Spinal cord (tissue), 10 donors: ENCODE data around the gene MAPK8IP3. TPM values are rescaled to one million over a fixed set of nuclear protein-coding genes. Genes with fewer than 3 reads are reported as not detected.
A peak's percentile ranks its signal among the peaks of the same experiment; 100 is the strongest.

Experiments
- DNase-seq, 6 donors: peaks; one replicate each; pipeline versions ENCODE4 v3.0.0 to v3.0.0-alpha.2; 2013 to 2015; ENCODE audit warnings: low spot score in 6 of 6, low read depth in 4 of 6
- H3K27ac ChIP-seq: one replicate; pipeline ENCODE4 v1.5.1; 2013; ENCODE audit warnings: low read depth, low read length, control low read depth
- H3K27me3 ChIP-seq: one replicate; pipeline ENCODE4 v1.6.1; 2013; ENCODE audit warnings: low read length; ENCODE audit not compliant: control insufficient read depth, insufficient read depth
- H3K36me3 ChIP-seq: one replicate; pipeline ENCODE4 v1.6.1; 2013; ENCODE audit warnings: low read length; ENCODE audit not compliant: control insufficient read depth, insufficient read depth
- H3K4me1 ChIP-seq: one replicate; pipeline ENCODE4 v1.6.1; 2013; ENCODE audit warnings: low read length; ENCODE audit not compliant: control insufficient read depth, insufficient read depth
- H3K4me3 ChIP-seq: one replicate; pipeline ENCODE4 v1.5.1; 2013; ENCODE audit warnings: low read depth, low read length, control low read depth
- H3K9me3 ChIP-seq: one replicate; pipeline ENCODE4 v1.6.1; 2013; ENCODE audit warnings: low read length; ENCODE audit not compliant: control insufficient read depth, insufficient read depth
- WGBS: methylation state at CpG from one replicate; pipeline ENCODE4 v1.1.5; 2013; ENCODE audit warnings: missing lambda C conversion rate; ENCODE audit not compliant: insufficient coverage; 5-methylcytosine and 5-hydroxymethylcytosine counted together
- polyA plus RNA-seq, 2 donors: library from polyadenylated mRNA; unstranded; fragments of 120-200 nt; gene quantifications; one replicate each; pipeline ENCODE4 v1.2.1, GENCODE V29; 2013; ENCODE audit not compliant: insufficient read length in 2 of 2
- total RNA-seq, 2 donors: library from RNA; depleted of rRNA in 1 of 2; stranded (reverse); fragments of 120-200 nt in 1 of 2; fragments of >200 nt in 1 of 2; gene quantifications; one replicate each; pipeline versions ENCODE4 v1.2.3 to v1.2.4, GENCODE V29; 2013 to 2014
- donor health status: healthy.

Gene MAPK8IP3
- total and polyA plus RNA-seq, 4 donors = 53.3 to 137 (median 92.7) TPM

GRCh38 chr16:1771188-1771863 is 65.3 kb downstream of the MAPK8IP3 start, which contains the start of gene NME3:
TSS of gene NME3 (minus strand) at chr16:1771543. CDS start at chr16:1771534, 9 bp downstream.
- H3K27ac ChIP-seq = peak within 1 kb of the TSS; percentile 52
- WGBS = under 1% methylated on average over 60 of the region's 79 CpGs

GRCh38 chr16:1771864-1772361 is 65.9 kb downstream of the MAPK8IP3 start:
- 5% methylated on average over 16 of the region's 22 CpGs for WGBS
- peaks cover 80% of the 10 kb centered on the region for H3K36me3 ChIP-seq
- DNase-seq = no peak

More at GRCh38 chr16:1771188-1771863, 65.3 kb downstream of the MAPK8IP3 start, which contains the start of gene NME3:
- H3K36me3 ChIP-seq = peaks cover 80% of the 10 kb centered on the region
- H3K4me1 ChIP-seq = peaks cover 48% of the 10 kb centered on the region
- no peaks in the 10 kb centered on the region for H3K9me3 ChIP-seq
- peak within 1 kb of the TSS; percentile 68 for H3K4me3 ChIP-seq
- H3K27me3 ChIP-seq = no peaks in the 10 kb centered on the region
- DNase-seq = peak in 2 of 6 donors; percentile 86

GRCh38 chr16:1772362-1772907 is 66.4 kb downstream of the MAPK8IP3 start, which contains the start of gene EME2:
TSS of gene EME2 (plus strand) at chr16:1772810. CDS start at chr16:1773228, 418 bp downstream.
- WGBS = under 1% methylated on average over 53 of the region's 53 CpGs
- H3K36me3 ChIP-seq = peaks cover 80% of the 10 kb centered on the region
- peaks cover 48% of the 10 kb centered on the region for H3K4me1 ChIP-seq
- H3K9me3 ChIP-seq = no peaks in the 10 kb centered on the region
- H3K27ac ChIP-seq = no peak within 1 kb of the TSS
- peak within 1 kb of the TSS; percentile 68 for H3K4me3 ChIP-seq
- no peaks in the 10 kb centered on the region for H3K27me3 ChIP-seq
- DNase-seq = no peak

More at GRCh38 chr16:1771864-1772361, 65.9 kb downstream of the MAPK8IP3 start:
- Histone ChIP-seq H3K4me1 (peaks cover 48% of the 10 kb centered on the region), H3K27me3 (no peaks in the 10 kb centered on the region), H3K9me3 (no peaks in the 10 kb centered on the region), H3K4me3 (peak overlapping the region; percentile 68), H3K27ac (no peak overlapping the region)

- Histone ChIP-seq H3K4me3 (peak within 1 kb of the TSS; percentile 68), H3K9me3 (no peaks in the 10 kb centered on the region), H3K36me3 (peaks cover 80% of the 10 kb centered on the region), H3K4me1 (peaks cover 48% of the 10 kb centered on the region), H3K27me3 (no peaks in the 10 kb centered on the region), H3K27ac (no peak within 1 kb of the TSS)
- under 1% methylated on average over 108 of the region's 108 CpGs for WGBS
- DNase-seq = peak in 5 of 6 donors; percentile 70 to 95 (median 76)
Observed at GRCh38 chr16:1772908-1773702, 67.1 kb downstream of the MAPK8IP3 start, which contains the start of gene MRPS34. TSS of gene MRPS34 (minus strand) at chr16:1773134. CDS start at chr16:1773119, 15 bp downstream.

DNA sequence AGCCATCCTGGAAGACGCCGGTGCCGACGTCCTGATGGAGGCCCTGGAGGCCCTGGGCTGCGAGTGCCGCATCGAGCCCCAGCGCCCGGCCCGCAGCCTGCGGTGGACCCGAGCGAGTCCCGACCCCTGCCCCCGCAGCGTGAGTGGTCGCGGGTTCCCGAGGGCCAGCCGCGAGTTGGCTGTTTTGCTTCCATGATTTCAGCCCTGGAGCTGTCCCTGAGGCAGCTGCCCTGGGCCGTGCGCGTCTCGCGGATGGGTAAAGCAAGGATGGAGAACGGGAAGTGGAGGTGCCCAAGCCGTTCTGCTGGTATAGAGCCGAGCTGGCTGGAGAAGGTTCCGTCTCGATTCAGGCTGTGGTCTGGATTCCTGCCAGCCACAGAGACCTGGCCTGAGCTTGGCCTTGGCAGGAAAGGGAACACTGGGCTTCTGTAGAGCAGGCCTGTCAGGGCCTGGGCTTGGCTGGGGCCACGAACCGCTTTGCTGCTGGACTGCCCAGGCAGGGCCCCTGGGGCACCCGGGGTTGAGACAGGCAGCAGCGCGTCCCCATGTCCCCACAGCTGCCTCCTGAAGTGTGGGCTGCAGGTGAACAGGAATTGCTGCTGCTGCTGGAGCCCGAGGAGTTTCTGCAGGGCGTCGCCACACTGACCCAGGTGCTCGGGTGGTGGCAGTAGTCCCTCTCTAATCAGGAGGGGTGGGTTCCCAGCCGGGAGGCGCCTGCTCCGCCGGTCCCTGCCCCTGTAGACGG is 67.9 kb downstream of the MAPK8IP3 start:
- Histone ChIP-seq H3K4me1 (peaks cover 49% of the 10 kb centered on the region), H3K36me3 (peaks cover 80% of the 10 kb centered on the region), H3K27me3 (no peaks in the 10 kb centered on the region), H3K9me3 (no peaks in the 10 kb centered on the region), H3K4me3 (peak overlapping the region; percentile 68), H3K27ac (no peak overlapping the region)
- DNase-seq = peak in 1 of 6 donors; percentile 40
- WGBS = 20% methylated on average over 45 of the region's 45 CpGs

DNA sequence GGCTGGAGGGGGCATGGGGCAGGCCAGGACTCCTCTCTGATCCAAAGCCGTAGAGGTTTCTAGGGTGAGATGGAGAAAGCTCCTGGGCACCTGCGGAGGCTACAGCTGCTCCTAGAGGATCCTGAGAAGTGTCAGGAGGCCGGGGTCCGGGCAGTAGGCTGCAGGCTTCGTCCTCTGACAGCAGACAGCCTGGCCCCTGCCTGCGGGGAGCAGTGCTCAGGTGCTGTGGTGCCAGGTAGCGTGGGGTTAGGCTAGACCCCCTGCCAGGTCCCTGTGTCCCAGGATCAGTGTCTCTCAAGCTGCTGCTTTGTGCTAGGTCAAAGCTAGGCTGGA is 68.4 kb downstream of the MAPK8IP3 start:
- peaks cover 80% of the 10 kb centered on the region for H3K36me3 ChIP-seq
- no peaks in the 10 kb centered on the region for H3K9me3 ChIP-seq
- no peak overlapping the region for H3K27ac ChIP-seq
- DNase-seq = no peak
- 87% methylated on average over 7 of the region's 7 CpGs for WGBS
- H3K4me1 ChIP-seq = peaks cover 49% of the 10 kb centered on the region
- no peaks in the 10 kb centered on the region for H3K27me3 ChIP-seq
- peak overlapping the region; percentile 68 for H3K4me3 ChIP-seq

DNA sequence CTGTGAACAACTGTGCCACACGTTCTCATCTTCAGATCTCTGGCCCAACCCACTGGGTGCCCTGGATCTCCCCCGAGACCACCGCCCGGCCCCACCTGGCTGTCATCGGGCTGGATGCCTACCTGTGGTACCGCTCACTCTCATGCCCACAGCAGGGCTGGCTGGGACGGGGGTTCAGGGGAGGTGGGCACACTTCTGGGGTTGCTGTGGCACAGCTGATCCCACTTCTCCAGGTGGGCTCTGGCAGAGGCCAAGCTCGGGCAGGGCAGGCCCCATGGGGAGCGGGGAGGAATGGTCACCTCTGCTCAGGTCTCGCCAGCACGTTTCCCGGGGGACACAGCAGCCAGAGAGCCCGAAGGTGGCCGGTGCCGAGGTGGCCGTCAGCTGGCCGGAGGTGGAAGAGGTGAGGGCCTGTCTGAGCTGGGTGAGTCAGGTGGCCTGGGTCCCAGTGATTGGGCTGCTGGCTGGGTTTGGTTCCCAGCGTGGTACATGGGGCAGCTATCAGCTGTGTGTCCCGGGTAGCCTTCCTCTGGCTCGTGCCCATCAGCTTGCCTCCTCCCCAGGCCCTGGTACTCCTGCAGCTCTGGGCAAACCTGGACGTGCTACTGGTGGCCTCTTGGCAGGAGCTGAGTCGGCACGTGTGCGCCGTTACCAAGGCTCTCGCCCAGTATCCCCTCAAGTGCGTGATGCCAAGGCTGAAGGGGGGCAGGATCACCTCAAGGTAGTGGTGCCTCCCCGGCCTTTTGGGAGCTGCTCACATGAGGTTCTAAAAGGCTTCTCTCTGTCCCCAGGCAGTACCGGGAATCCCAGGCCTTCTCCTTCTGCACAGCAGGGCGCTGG is 69.2 kb downstream of the MAPK8IP3 start:
- no peaks in the 10 kb centered on the region for H3K9me3 ChIP-seq
- no peaks in the 10 kb centered on the region for H3K27me3 ChIP-seq
- DNase-seq = no peak
- peaks cover 80% of the 10 kb centered on the region for H3K36me3 ChIP-seq
- no peak overlapping the region for H3K4me3 ChIP-seq
- H3K4me1 ChIP-seq = peaks cover 47% of the 10 kb centered on the region
- 94% methylated on average over 30 of the region's 30 CpGs for WGBS
- no peak overlapping the region for H3K27ac ChIP-seq

DNA sequence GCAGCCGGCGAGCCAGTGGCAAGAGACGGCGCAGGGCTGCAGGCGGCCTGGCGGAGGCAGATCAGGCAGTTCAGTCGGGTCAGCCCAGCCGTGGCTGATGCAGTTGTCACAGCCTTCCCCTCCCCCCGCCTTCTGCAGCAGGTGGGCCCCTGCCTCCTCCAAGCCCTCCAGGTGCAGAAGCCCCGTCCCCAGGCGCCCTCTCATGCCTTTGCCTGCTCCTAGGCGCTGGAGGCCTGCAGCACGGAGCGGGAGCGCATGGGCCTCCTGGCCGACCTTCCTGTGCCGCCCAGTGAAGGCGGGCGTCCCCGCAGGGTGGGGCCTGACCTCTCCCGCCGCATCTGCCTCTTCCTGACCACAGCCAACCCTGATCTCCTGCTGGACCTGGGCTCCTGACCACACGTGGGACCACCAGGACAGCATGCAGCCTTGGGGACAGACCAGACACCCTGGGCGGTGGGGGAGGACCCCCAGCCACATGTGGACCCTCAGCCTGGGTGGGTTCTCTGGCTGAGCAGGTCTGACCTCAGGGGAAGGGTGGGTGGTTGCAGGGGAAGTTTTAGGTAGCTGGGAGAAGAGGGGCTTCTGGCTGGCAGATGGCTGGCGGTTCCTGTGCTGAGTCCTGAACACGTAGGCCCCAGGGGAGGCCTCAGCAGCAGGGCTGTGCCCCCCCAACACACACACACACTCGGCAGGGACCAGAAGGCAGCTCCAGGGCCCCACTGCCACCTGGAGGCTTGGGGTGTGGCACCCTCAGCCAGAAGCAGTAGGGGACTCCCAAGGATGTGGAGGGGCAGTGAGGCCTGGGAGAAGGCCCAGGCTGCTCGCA is 70.1 kb downstream of the MAPK8IP3 start:
- Histone ChIP-seq H3K36me3 (peaks cover 81% of the 10 kb centered on the region), H3K27me3 (no peaks in the 10 kb centered on the region), H3K27ac (no peak overlapping the region), H3K4me1 (peaks cover 45% of the 10 kb centered on the region), H3K9me3 (no peaks in the 10 kb centered on the region), H3K4me3 (no peak overlapping the region)
- no peak for DNase-seq
- 83% methylated on average over 23 of the region's 28 CpGs for WGBS
